DND-41 (cell line): Measurements from ENCODE around the gene GCC2.

ENCODE experiments used
- EZH2 ChIP-seq: IDR thresholded peaks from 3 replicates; pipeline ENCODE4 v1.6.1; 2012; ENCODE audit warnings: borderline replicate concordance, low read depth, mild to moderate bottlenecking, moderate library complexity, low read length, inconsistent platforms; ENCODE audit not compliant: severe bottlenecking
- TF ChIP-seq, protein P1 (sequence below): IDR thresholded peaks from 2 replicates; pipeline ENCODE4 v1.5.1; 2012; ENCODE audit warnings: borderline replicate concordance, low read length, moderate library complexity, mild to moderate bottlenecking; ENCODE audit not compliant: poor library complexity, severe bottlenecking; ENCODE audit errors: extremely low read depth

DNA sequence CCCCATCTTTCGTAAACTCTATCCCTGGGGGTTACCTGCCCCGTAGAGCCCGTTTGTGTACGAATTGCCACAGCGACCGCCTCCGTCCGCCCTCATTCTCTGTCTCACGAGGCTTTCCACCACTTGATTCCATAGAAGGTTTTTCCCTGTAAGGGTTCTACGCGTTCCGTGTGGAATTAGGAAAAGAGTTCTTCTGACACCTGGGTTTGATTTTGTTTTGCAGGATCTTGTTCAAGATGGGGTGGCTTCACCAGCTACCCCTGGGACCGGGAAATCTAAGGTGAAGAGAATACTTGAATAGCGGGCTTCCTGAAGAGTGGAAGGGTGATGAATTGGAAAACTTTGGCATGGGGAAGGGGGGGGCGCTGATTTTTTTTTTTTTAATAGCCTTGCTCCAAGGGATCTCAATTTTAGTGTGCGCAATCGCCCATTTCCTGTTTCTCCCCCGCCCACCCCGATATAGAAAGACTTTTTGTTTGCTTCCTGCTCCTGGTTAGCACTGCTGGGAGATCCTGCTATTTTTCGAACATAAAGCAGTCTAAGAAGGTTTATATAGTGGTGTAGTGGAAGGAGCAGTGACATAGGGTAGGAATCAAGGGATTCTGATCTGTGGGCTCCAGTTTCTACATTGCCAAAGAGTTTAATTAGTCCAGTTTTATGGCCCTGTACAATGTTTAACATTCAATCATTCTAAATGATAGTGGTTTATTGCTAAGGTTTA lies 564 bp downstream of the GCC2 start:
- TF ChIP-seq, protein P1, sequence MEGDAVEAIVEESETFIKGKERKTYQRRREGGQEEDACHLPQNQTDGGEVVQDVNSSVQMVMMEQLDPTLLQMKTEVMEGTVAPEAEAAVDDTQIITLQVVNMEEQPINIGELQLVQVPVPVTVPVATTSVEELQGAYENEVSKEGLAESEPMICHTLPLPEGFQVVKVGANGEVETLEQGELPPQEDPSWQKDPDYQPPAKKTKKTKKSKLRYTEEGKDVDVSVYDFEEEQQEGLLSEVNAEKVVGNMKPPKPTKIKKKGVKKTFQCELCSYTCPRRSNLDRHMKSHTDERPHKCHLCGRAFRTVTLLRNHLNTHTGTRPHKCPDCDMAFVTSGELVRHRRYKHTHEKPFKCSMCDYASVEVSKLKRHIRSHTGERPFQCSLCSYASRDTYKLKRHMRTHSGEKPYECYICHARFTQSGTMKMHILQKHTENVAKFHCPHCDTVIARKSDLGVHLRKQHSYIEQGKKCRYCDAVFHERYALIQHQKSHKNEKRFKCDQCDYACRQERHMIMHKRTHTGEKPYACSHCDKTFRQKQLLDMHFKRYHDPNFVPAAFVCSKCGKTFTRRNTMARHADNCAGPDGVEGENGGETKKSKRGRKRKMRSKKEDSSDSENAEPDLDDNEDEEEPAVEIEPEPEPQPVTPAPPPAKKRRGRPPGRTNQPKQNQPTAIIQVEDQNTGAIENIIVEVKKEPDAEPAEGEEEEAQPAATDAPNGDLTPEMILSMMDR = no peak
- no peak for TF ChIP-seq EZH2
